DMS 273 (cell line): ENCODE data around the gene LGR4.
"Not testable (repeated sequence)": the region's sequence is repeated elsewhere in the genome, so short reads cannot be mapped to it uniquely, and the experiment has no call there.

Experiments used
- DNase-seq: peaks from one replicate; lab custom pipeline; 2025; ENCODE audit not compliant: unreplicated experiment; lab: John Stamatoyannopoulos, UW

LGR4 gene

DNA sequence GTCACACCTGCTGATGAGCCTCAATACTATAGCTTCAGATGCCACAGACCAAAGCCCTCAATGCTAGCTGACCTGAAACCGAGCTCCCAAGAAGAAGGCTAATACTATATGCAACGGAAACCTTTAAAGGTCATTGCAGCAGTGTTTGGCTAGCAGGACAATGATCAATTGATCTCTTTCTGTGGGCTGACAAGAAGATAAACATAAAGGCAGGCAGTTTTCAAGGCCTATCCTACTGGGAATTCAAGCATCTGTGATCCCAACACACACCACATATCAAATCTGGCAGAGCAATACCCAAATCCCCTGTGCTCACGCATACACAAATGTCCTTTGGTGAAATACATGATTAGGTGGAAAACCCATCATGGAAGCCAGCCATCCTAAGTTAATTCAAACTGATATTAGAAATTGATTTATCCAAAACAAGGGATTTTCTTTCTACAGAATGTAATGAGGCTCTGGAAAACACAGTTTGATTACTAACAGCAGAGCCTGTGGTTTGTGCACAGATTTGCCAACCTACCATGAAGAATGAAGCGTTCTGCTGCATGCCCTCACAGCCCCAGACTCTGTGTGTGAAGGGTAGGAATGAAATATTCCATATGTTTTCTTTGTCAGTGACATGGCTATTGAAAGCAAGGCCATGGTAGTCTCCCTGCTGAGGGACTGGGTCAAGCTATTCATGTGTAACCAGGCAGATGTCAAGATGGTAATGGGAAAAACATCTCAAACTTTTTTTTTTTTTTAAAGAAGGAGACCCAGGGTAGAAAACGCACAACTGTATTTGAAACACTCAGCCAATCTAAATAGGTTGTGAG, 12.2 kb downstream of the LGR4 start:
- peak; percentile 25 for DNase-seq

DNA sequence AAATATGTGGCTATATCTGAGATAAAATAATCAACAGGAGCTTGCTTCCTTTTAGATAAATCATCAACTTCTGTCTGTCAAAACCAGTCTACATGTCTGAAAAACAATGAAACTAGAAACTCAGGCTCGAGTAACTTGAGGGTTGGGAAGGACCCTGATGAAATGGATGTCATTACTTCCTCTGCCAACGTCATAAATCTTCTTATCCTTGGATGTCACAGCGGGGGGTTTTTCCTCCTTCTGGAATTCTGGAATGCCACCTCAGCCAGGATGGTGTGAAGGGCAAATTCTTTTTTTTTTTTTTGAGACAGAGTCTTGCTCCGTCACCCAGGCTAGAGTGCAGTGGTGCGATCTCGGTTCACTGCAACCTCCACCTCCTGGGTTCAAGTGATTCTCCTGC, 13.4 kb downstream of the LGR4 start:
- no peak for DNase-seq

DNA sequence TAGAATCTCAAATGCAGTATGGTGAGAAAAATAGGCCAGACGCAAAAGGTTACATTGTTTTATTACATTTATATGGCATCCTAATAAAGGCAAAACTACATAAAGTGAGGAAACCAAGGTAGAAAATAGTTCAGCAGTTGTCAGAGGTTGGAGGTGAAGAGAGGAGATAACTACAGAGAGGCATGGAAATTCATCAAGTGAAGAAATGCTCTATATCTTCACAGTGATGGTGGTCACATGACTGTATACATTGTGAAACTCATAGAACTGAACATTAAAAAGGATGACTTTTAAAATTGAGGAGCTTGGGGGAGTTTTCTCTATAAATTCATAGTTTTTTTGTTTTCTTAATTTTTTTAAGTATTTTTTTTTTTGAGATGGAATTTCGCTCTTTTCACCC, 14.4 kb downstream of the LGR4 start:
- DNase-seq = no peak

DNA sequence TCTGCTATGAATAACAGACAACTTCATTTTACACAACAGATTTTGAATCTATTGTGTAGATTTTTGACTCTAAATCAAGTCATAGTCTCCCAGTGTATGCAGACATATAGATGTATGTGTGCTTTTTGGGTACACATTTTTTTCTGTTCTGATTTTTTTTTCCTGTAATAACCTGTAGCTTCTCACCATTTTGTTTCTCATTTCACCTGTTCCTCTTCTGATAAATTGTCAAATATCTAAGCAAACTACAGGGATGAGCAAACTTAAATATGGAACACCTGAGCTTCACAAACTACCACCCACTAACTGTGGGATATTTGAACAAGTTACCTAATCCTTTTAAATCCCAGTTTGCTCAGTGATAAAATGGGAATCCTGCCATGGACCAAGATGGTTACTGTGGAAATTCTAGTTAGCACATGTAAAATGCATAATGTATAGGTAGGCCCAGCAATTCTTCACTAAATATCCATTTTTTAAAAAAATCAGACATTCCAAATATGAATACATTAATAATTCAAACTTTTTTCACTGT, 15.7 kb downstream of the LGR4 start:
- no peak for DNase-seq

DNA sequence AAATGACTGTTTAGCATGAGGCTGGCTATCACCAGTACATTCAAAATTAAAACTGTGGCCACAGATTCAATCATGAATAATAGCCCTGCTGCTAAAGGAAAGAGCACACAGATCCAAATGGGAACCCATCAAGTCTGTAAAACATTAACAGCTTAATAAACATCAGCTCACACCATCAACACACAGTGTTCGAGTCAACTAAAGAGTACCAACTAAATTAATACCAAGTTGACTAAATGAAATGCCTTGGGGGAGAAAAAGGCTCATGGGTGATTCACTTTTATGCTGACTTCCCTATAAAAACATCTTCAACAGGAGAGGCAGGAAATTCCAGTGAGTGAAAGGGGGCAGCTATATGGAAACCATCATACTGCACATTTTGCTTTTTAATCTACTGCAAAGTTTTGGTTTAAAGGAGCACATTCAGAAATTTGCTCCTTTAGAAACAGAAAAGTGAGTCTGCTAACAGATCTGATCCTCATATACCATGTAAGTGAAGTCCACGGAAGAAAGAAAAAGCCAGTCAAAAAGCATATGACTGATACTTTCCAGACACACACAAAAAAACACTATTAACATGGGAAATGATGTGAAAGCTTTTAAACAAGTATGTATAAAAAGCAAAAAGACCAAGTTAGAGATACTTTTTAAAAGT, 16.3 kb downstream of the LGR4 start:
- no peak for DNase-seq

DNA sequence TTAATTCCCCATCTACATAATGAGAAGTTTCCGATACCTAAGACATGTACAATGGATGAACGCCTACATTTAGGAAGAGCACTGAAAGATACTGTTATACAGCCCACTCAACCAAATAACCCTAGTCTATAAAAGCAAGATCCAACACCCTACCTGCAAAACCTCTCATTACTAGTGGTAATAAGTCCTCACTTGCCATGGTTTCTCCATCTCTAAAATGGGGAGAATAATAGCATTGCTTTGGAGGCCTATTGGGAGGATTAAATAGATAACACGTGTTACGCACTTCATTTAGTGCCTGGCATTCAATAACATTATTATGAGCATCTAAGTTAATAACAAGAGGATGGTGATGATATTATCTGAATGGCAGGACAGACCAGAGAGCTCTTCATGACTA, 16.9 kb downstream of the LGR4 start:
- DNase-seq = no peak

GRCh38 chr11:27453701-27454100, 18.9 kb downstream of the LGR4 start:
- DNase-seq = no peak

- DNase-seq = no peak
Observed at GRCh38 chr11:27452147-27452546, 20.4 kb downstream of the LGR4 start.

DNA sequence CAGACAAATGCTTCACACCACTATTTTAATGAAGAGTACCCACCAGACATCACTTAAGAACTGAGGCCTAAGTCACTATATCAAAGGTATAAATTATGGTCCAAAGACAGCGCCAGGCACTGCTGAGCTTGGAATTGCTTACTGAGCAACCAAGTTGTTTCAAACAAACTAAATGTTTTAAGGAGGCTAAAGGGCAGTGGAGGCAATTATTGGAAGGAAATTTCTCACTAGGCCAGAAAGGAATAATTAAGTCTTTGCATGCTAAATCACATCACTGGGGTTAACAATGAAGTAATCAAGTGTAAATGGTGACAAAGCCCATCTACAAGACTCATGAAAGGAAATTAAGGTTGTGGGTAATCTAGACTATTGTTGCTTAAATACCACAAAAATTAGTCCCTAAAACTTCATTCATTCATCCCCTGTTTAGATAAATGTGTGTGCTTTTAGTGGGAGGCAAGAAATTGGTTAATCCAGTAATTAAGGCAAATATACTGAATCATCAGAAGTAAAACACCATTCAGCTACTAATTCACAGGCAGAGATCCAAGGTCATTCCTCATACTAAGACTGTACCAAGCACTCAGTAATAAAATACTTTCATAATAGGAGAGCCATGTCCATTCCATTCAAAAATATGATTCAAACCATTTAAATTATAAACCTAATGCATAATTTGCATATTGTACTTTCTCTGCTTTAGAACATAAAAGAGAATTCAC, 21.2 kb downstream of the LGR4 start:
- DNase-seq = no peak

- DNase-seq = not testable (repeated sequence)
Observed at GRCh38 chr11:27448184-27448540, 24.4 kb downstream of the LGR4 start.

DNA sequence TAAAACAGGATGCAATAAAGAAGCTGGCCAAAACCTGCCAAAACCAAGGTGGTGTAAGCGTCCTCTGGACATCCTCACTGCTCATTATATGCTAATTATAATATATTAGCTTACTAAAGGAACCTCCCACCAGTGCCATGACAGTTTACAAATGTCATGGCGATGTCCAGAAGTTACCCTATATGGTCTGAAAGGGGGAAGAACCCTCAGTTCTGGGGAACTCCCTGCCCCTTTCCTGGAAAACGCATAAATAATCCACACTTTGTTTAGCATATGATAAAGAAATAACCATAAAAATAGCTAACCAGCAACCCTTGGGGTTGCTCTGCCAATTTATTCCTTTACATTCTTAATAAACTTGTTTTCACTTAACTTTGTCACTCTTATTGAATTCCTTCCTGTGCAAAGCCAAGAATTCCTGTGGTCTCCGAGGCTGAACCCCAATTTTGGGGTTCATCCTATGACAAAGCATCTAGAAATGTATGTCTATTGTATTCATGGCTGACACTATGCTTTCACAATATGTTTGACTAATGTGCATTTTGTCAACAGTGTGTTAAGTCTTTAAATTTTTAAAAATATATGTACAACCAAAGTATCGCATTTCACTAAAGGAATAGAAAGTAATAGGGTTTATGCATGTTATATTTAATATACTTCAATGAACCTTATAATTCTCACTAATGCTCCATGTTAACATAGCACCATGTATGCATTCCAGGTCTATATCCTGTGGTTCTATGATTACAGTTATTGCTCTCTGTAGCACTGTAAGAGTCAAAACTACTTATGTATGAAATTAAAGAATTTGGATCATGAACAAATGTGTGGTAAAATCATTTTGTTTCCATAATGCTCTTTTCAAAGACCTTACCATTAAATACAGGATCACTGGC, 25.1 kb downstream of the LGR4 start:
- DNase-seq = no peak

DNA sequence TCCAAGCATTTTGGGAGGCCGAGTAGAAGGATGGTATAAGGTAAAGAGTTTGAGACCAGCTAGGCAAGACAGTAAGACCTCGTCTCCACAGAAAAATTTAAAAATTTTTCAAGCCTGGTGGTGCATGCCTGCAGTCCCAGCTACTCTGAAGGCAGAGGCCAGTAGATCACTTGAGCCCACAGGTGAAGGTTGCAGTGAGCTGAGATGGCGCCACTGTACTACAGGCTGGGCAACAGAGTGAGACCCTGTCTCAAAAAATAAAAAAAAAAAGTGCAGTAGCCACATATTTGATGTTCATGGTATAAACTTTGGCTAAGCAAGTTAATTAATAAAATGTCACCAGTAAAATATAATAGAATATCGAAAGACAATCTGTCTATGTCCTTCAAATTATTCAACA, 27.0 kb downstream of the LGR4 start:
- DNase-seq = no peak

DNA sequence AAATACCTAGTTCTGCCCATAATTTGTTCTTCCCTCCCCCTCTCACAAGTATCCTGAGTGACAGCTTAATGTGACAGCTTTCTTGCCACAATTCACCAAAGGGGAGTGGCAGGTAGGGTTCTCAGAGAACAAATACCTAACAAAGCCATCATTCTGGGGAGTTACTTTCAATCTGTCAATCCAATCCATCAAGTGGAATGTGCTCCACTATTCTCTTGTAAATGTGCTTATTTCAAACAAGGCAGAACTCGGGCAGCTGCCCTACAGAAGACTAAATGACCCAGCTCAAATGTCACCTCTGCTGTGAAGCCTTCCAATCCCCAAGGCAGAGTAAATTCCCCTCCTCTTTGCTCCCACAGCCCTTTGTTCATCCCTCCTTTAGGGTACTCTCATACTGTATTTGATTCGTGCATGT, 27.8 kb downstream of the LGR4 start:
- DNase-seq = no peak

GRCh38 chr11:27443746-27444507, 28.7 kb downstream of the LGR4 start:
- peak; percentile 4 for DNase-seq

DNA sequence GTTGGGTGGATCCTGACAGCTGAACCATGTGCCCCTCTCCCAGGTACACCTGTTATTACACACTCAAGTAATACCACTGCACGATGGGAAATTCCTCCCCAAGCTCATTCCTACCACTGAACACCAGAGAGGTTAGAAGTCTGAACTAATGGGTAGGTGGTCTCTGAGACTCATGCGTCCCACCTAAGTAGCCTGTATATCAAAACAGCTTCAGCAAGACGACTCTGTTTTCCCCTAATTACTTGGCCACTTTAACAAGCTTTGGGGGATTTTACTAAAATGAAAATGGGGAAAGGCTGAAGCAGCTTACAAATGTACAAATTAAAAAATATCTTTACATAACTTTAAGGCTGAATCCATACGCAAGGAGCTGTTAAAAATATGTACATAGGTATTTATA, 29.4 kb downstream of the LGR4 start:
- DNase-seq = no peak

DNA sequence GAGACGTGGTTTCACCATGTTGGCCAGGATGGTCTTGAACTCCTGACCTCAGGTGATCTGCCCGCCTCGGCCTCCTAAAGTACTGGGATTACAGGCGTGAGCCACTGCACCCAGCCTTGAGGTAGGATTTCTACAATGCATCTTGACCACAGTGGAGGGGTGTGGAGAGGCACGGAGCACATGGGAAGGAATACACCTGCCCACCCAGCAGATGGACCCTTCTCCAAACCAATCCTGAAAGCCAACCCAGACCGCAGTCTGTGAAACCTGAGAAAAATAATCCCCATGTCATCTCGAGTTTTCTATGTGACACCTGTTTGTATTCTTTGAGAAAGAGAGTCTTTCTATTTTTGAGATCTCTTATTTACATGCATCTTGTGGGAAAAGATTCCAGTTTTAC, 32.5 kb downstream of the LGR4 start:
- DNase-seq = no peak

- DNase-seq = no peak
Observed at GRCh38 chr11:27438595-27438981, 34.0 kb downstream of the LGR4 start.

GRCh38 chr11:27437829-27438594, 34.6 kb downstream of the LGR4 start:
- DNase-seq = no peak

DNA sequence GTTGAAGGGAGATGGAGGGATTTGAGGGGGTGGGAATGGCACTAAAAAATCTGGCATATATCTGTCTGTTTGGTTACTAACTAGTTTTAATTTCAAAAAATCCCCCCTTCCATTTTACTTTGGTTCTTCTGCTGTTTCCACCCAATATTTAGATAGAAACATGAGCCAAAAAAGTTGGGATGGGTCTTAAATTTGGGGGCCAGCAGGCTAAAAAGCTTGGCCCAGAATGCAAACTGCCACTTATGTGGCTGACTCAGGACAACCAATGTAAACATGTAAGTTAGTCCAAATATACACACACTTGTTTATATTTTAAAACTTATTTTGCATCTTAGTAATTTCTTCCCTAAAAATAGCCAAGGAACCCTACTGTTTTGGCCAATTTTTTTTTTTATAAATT, 35.7 kb downstream of the LGR4 start:
- DNase-seq = no peak
